Trophoblast cell (in vitro differentiated cells and primary cell): ENCODE measurements around the gene TRAPPC14.

Experiments
- DNase-seq, 2 donors: peaks; one replicate each; pipeline ENCODE4 v3.0.0-alpha.2; 2016
- H2AFZ ChIP-seq: 2 replicates; pipeline ENCODE4 v1.6.1; 2013; ENCODE audit warnings: low read length, moderate library complexity, mild to moderate bottlenecking; ENCODE audit not compliant: insufficient read depth, poor library complexity
- H2AK5ac ChIP-seq: 2 replicates; pipeline ENCODE4 v1.6.1; 2013; ENCODE audit warnings: mild to moderate bottlenecking, low read length
- H2BK120ac ChIP-seq: 2 replicates; pipeline ENCODE4 v1.6.1; 2013; ENCODE audit warnings: low read length, mild to moderate bottlenecking, moderate library complexity; ENCODE audit not compliant: insufficient read depth, poor library complexity
- H2BK12ac ChIP-seq: 2 replicates; pipeline ENCODE4 v1.6.1; 2013; ENCODE audit warnings: mild to moderate bottlenecking, low read length, moderate library complexity
- H2BK5ac ChIP-seq: 2 replicates; pipeline ENCODE4 v1.6.1; 2013; ENCODE audit warnings: low read length, low read depth, moderate library complexity, mild to moderate bottlenecking; ENCODE audit not compliant: poor library complexity
- H3K14ac ChIP-seq: 2 replicates; pipeline ENCODE4 v1.6.1; 2013; ENCODE audit warnings: mild to moderate bottlenecking, low read length
- H3K18ac ChIP-seq: 2 replicates; pipeline ENCODE4 v1.6.1; 2013; ENCODE audit warnings: mild to moderate bottlenecking, low read length
- H3K23ac ChIP-seq: 2 replicates; pipeline ENCODE4 v1.6.1; 2013; ENCODE audit warnings: low read length
- H3K27ac ChIP-seq: 2 replicates; pipeline ENCODE4 v1.5.1; 2013; ENCODE audit warnings: low read depth, mild to moderate bottlenecking, inconsistent platforms, low read length, moderate library complexity
- H3K27me3 ChIP-seq: 2 replicates; pipeline ENCODE4 v1.6.1; 2013; ENCODE audit warnings: inconsistent platforms, mild to moderate bottlenecking, low read length, moderate library complexity; ENCODE audit not compliant: insufficient read depth
- H3K36me3 ChIP-seq, 2 experiments: 1 replicate in 1 of 2; 2 replicates in 1 of 2; pipeline ENCODE4 v1.6.1; 2013; ENCODE audit warnings: low read length in 2 of 2, mild to moderate bottlenecking in 2 of 2, moderate library complexity in 1 of 2; ENCODE audit not compliant: insufficient read depth in 2 of 2, control insufficient read depth in 1 of 2
- H3K4ac ChIP-seq: 2 replicates; pipeline ENCODE4 v1.6.1; 2013; ENCODE audit warnings: low read depth, mild to moderate bottlenecking, low read length, moderate library complexity
- H3K4me1 ChIP-seq, 2 experiments: 1 replicate in 1 of 2; 2 replicates in 1 of 2; pipeline ENCODE4 v1.6.1; 2013; ENCODE audit warnings: low read length in 2 of 2, mild to moderate bottlenecking in 2 of 2, moderate library complexity in 1 of 2; ENCODE audit not compliant: insufficient read depth in 2 of 2, control insufficient read depth in 1 of 2
- H3K4me2 ChIP-seq: 2 replicates; pipeline ENCODE4 v1.6.1; 2013; ENCODE audit warnings: inconsistent platforms, mild to moderate bottlenecking, low read length, moderate library complexity
- H3K4me3 ChIP-seq: 2 replicates; pipeline ENCODE4 v1.5.1; 2013; ENCODE audit warnings: mild to moderate bottlenecking, low read depth, low read length, inconsistent platforms
- H3K79me1 ChIP-seq: one replicate; pipeline ENCODE4 v1.6.1; 2013; ENCODE audit warnings: low read length
- H3K79me2 ChIP-seq: 2 replicates; pipeline ENCODE4 v1.6.1; 2013; ENCODE audit warnings: low read length, mild to moderate bottlenecking; ENCODE audit not compliant: control insufficient read depth, insufficient read depth, poor library complexity
- H3K9ac ChIP-seq: 2 replicates; pipeline ENCODE4 v1.6.1; 2013; ENCODE audit warnings: mild to moderate bottlenecking, low read length
- H3K9me3 ChIP-seq: 2 replicates; pipeline ENCODE4 v1.6.1; 2013; ENCODE audit warnings: low read depth, mild to moderate bottlenecking, control low read depth, inconsistent platforms, low read length; ENCODE audit not compliant: insufficient read depth
- H4K12ac ChIP-seq: 2 replicates; pipeline ENCODE4 v1.6.1; 2013; ENCODE audit warnings: low read depth, mild to moderate bottlenecking, low read length, moderate library complexity
- H4K8ac ChIP-seq: 2 replicates; pipeline ENCODE4 v1.6.1; 2013; ENCODE audit warnings: low read depth, mild to moderate bottlenecking, low read length, moderate library complexity
- H4K91ac ChIP-seq: one replicate; pipeline ENCODE4 v1.6.1; 2013; ENCODE audit warnings: low read depth, mild to moderate bottlenecking, low read length, moderate library complexity
- WGBS: extraction: QIAGEN DNeasy Blood & Tissue Kit; methylation state at CpG from one replicate; pipeline ENCODE4 v1.1.7; 2013; ENCODE audit warnings: missing lambda C conversion rate; ENCODE audit not compliant: insufficient read length, insufficient coverage; ENCODE audit errors: extremely low coverage; 5-methylcytosine and 5-hydroxymethylcytosine counted together

TRAPPC14 gene

GRCh38 chr7:100106633-100107032 lies 51.9 kb downstream of the TRAPPC14 start:
- Histone ChIP-seq H3K4ac (no peak overlapping the region), H4K8ac (no peak overlapping the region), H3K9me3 (no peaks in the 10 kb centered on the region), H3K4me1 (peaks cover 7 to 9% of the 10 kb centered on the region in 2 experiments), H3K18ac (no peak overlapping the region), H3K27me3 (no peaks in the 10 kb centered on the region), H3K79me2 (peaks cover 1% of the 10 kb centered on the region), H3K27ac (no peak overlapping the region), H3K14ac (no peak overlapping the region), H4K91ac (no peak overlapping the region), H3K79me1 (peaks cover 9% of the 10 kb centered on the region), H2BK120ac (no peak overlapping the region), H2BK12ac (no peak overlapping the region), H2AFZ (no peak overlapping the region), H2BK5ac (no peak overlapping the region), H3K36me3 (peaks cover 52 to 56% of the 10 kb centered on the region in 2 experiments), H3K23ac (no peak overlapping the region), H3K4me2 (no peak overlapping the region), H2AK5ac (no peak overlapping the region), H4K12ac (no peak overlapping the region), H3K9ac (no peak overlapping the region), H3K4me3 (no peak overlapping the region)
- no peak for DNase-seq
- no CpG with 5 or more reads among the region's 17 CpGs for WGBS

GRCh38 chr7:100105534-100105933 lies 53.0 kb downstream of the TRAPPC14 start:
- Histone ChIP-seq H2AFZ (no peak overlapping the region), H3K27ac (no peak overlapping the region), H3K79me1 (peaks cover 16% of the 10 kb centered on the region), H4K12ac (no peak overlapping the region), H3K4ac (no peak overlapping the region), H3K4me2 (no peak overlapping the region), H3K4me1 (peaks cover 7 to 9% of the 10 kb centered on the region in 2 experiments), H3K79me2 (peaks cover 4% of the 10 kb centered on the region), H2AK5ac (no peak overlapping the region), H3K27me3 (no peaks in the 10 kb centered on the region), H2BK120ac (no peak overlapping the region), H4K91ac (no peak overlapping the region), H3K9me3 (no peaks in the 10 kb centered on the region), H4K8ac (no peak overlapping the region), H3K23ac (no peak overlapping the region), H3K14ac (no peak overlapping the region), H3K9ac (no peak overlapping the region), H2BK12ac (no peak overlapping the region), H3K36me3 (peaks cover 44 to 47% of the 10 kb centered on the region in 2 experiments), H2BK5ac (no peak overlapping the region), H3K18ac (no peak overlapping the region), H3K4me3 (no peak overlapping the region)
- WGBS = no CpG with 5 or more reads among the region's 4 CpGs
- DNase-seq = no peak
